NOMO-1 treated with dmso at 0.1 percent for 144 hours (cell line): ENCODE data around the gene BCAR3.

Experiments
- DNase-seq: peaks from one replicate; lab custom pipeline; 2025; ENCODE audit not compliant: unreplicated experiment; lab: John Stamatoyannopoulos, UW

Gene BCAR3

GRCh38 chr1:93579891-93580290 is 101.7 kb downstream of the BCAR3 start:
- DNase-seq = no peak

GRCh38 chr1:93578911-93579825 is 102.5 kb downstream of the BCAR3 start:
- DNase-seq = no peak

- no peak for DNase-seq
Observed at GRCh38 chr1:93578433-93578830, 103.2 kb downstream of the BCAR3 start.

- DNase-seq = no peak
Observed at GRCh38 chr1:93577536-93578432, 103.9 kb downstream of the BCAR3 start.

GRCh38 chr1:93576746-93577145 is 104.9 kb downstream of the BCAR3 start:
- no peak for DNase-seq

GRCh38 chr1:93576346-93576745 is 105.3 kb downstream of the BCAR3 start:
- no peak for DNase-seq

GRCh38 chr1:93575621-93576284 is 105.9 kb downstream of the BCAR3 start:
- no peak for DNase-seq

GRCh38 chr1:93574991-93575390 is 106.6 kb downstream of the BCAR3 start:
- DNase-seq = no peak

- no peak for DNase-seq
Observed at GRCh38 chr1:93574511-93574910, 107.1 kb downstream of the BCAR3 start.

- no peak for DNase-seq
Observed at GRCh38 chr1:93573940-93574469, 107.6 kb downstream of the BCAR3 start.

- DNase-seq = no peak
Observed at GRCh38 chr1:93571623-93572310, 109.9 kb downstream of the BCAR3 start.

- DNase-seq = no peak
Observed at GRCh38 chr1:93569489-93569888, 112.1 kb downstream of the BCAR3 start.

- no peak for DNase-seq
Observed at GRCh38 chr1:93567255-93567918, 114.2 kb downstream of the BCAR3 start.

- DNase-seq = no peak
Observed at GRCh38 chr1:93566227-93566626, 115.4 kb downstream of the BCAR3 start.

GRCh38 chr1:93565496-93566206 is 116.0 kb downstream of the BCAR3 start:
- no peak for DNase-seq

GRCh38 chr1:93559695-93560094 is 121.9 kb downstream of the BCAR3 start:
- no peak for DNase-seq

GRCh38 chr1:93559045-93559444 is 122.6 kb downstream of the BCAR3 start:
- peak; percentile 5 for DNase-seq

GRCh38 chr1:93556291-93556690 is 125.3 kb downstream of the BCAR3 start:
- no peak for DNase-seq
